IPS-18a (cell line): ENCODE measurements around the gene POC1A.
"Not testable (repeated sequence)": the region's sequence is repeated elsewhere in the genome, so short reads cannot be mapped to it uniquely, and the experiment has no call there.

Experiments used
- H3K27ac ChIP-seq: one replicate; pipeline ENCODE4 v1.5.1; 2013; ENCODE audit warnings: low read length
- H3K27me3 ChIP-seq: one replicate; pipeline ENCODE4 v1.6.1; 2013; ENCODE audit warnings: mild to moderate bottlenecking, low read length; ENCODE audit not compliant: control insufficient read depth, insufficient read depth
- H3K36me3 ChIP-seq: one replicate; pipeline ENCODE4 v1.6.1; 2013; ENCODE audit warnings: low read depth, low read length; ENCODE audit not compliant: control insufficient read depth
- H3K4me1 ChIP-seq: one replicate; pipeline ENCODE4 v1.6.1; 2013; ENCODE audit warnings: low read depth, low read length; ENCODE audit not compliant: control insufficient read depth
- H3K4me3 ChIP-seq: one replicate; pipeline ENCODE4 v1.5.1; 2013; ENCODE audit warnings: low read length
- H3K9ac ChIP-seq: one replicate; pipeline ENCODE4 v1.6.1; 2013; ENCODE audit warnings: mild to moderate bottlenecking, low read length, moderate library complexity
- H3K9me3 ChIP-seq: one replicate; pipeline ENCODE4 v1.6.1; 2013; ENCODE audit warnings: low read depth, low read length; ENCODE audit not compliant: control insufficient read depth

The POC1A gene

DNA sequence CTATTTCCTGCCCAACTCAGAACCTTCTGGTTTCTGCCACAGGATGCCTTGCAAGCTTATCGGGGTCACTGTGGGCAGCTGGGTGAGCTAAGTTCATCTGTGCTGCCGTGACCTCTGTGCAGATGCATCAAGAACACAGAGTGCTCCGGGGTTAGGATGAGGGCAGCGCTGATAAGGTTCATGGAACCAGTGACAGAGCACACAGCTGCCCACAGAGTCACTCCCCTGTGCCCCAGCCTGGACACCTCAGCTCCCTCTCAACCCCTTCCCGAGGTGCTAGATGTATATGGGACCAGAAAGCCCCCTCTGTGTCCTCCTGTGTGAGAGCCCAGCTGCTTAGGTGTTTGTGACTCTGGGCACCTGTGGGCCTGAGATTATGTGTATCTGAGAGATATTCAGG lies 28.0 kb upstream of the POC1A start:
- no peaks in the 10 kb centered on the region for H3K27me3 ChIP-seq
- no peak overlapping the region for H3K4me3 ChIP-seq
- no peaks in the 10 kb centered on the region for H3K9me3 ChIP-seq
- no peaks in the 10 kb centered on the region for H3K4me1 ChIP-seq
- H3K36me3 ChIP-seq, result no peaks in the 10 kb centered on the region
- H3K27ac ChIP-seq, result no peak overlapping the region
- no peak overlapping the region for H3K9ac ChIP-seq

- Histone ChIP-seq H3K4me3 (no peak overlapping the region), H3K4me1 (no peaks in the 10 kb centered on the region), H3K27me3 (no peaks in the 10 kb centered on the region), H3K9me3 (no peaks in the 10 kb centered on the region), H3K9ac (no peak overlapping the region), H3K27ac (no peak overlapping the region), H3K36me3 (no peaks in the 10 kb centered on the region)
These were observed 27.3 kb upstream of the POC1A start for GRCh38 chr3:52181543-52181942.

DNA sequence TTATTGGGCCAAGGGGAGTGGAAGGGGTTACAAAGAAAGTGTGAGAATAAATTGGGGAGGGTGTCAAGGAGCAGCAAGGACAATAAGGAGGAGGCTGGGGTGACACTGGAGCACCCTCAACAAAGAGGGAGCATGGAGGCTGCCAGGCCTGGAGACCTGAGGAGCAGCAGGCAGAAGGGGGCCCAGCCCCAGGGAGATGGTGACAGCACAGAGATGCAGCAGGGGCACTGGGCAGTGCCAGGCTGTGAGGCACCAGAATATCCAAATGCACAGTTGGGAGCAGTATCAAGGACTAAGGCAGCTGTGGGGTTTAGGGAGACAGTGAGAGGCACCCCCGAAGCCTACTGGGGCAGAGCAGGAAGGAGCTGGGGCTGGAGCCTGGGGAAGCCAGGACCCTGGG lies 24.3 kb upstream of the POC1A start:
- no peak overlapping the region for H3K27ac ChIP-seq
- no peaks in the 10 kb centered on the region for H3K27me3 ChIP-seq
- no peak overlapping the region for H3K9ac ChIP-seq
- H3K4me1 ChIP-seq, result no peaks in the 10 kb centered on the region
- H3K4me3 ChIP-seq, result no peak overlapping the region
- no peaks in the 10 kb centered on the region for H3K9me3 ChIP-seq
- no peaks in the 10 kb centered on the region for H3K36me3 ChIP-seq

DNA sequence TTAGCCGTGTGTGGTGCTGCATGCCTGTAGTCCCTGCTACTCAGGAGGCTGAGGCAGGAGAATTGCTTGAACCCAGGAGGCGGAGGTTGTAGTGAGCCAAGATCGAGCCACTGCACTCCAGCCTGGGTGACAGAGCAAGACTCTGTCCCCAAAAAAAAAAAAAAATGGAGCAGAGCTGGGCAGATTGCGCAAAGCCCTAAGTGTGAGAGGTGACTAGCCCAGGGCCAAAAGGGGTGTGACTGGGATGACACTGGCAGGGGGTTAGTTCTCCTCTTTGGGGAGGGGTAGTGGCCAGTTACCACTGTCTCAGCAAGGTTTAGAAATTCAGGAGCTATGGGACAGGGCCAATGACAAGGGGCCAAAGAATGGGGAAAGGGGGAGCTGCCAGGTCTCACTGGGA lies 23.9 kb upstream of the POC1A start:
- H3K9me3 ChIP-seq, H3K4me1 ChIP-seq, H3K27ac ChIP-seq, H3K4me3 ChIP-seq, H3K36me3 ChIP-seq, H3K9ac ChIP-seq, H3K27me3 ChIP-seq: not testable (repeated sequence)

DNA sequence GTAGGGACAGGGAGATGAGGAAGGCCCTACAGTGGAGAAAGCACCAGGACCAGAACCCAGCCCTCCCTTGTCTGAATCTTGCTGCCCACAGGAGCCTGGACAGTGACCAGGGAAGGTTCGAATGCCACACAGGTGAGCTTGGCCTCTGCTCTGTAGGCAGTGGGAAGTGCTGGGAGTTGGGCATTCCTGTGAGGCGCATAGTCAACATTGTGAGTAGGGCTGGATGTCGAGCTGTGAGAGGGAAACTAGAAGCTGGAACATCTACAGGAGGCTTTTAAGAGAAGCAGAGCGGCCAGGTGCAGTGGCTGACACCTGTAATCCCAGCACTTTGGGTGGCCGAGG lies 23.4 kb upstream of the POC1A start:
- Histone ChIP-seq H3K36me3 (no peaks in the 10 kb centered on the region), H3K4me1 (no peaks in the 10 kb centered on the region), H3K9ac (no peak overlapping the region), H3K27ac (no peak overlapping the region), H3K27me3 (no peaks in the 10 kb centered on the region), H3K9me3 (no peaks in the 10 kb centered on the region), H3K4me3 (no peak overlapping the region)

- Histone ChIP-seq H3K36me3 (no peaks in the 10 kb centered on the region), H3K4me3 (no peak overlapping the region), H3K4me1 (no peaks in the 10 kb centered on the region), H3K27ac (no peak overlapping the region), H3K27me3 (no peaks in the 10 kb centered on the region), H3K9ac (no peak overlapping the region), H3K9me3 (no peaks in the 10 kb centered on the region)
These were observed 22.9 kb upstream of the POC1A start for GRCh38 chr3:52176951-52177700.

DNA sequence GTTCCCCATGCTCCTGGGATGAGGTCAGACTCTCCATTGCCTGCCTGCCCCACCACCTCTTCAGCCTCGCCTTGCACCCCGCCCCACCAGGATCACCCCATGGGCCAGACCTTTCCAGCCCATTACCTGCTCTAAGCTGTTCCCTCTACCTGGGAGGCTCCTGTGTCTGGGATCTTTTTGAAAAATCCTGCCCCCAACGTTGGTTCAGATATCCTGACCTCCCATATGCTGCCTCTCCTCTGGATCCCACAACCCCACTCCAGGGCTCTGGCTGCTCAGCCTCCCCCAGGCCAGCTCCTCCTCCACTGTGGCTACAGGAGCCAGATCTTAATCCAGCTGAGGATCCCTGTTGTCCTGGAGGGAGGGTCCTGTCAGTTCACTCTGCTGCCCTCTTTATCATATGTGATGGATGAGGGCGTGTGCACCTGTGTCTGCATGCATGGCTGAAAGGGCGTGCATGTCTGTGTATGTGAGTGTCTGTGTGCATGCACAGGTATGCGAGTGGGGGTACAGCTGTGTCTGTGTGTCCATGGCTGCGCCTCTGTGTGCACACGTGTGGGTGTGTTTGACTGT lies 22.0 kb upstream of the POC1A start:
- no peak overlapping the region for H3K9ac ChIP-seq
- no peaks in the 10 kb centered on the region for H3K4me1 ChIP-seq

DNA sequence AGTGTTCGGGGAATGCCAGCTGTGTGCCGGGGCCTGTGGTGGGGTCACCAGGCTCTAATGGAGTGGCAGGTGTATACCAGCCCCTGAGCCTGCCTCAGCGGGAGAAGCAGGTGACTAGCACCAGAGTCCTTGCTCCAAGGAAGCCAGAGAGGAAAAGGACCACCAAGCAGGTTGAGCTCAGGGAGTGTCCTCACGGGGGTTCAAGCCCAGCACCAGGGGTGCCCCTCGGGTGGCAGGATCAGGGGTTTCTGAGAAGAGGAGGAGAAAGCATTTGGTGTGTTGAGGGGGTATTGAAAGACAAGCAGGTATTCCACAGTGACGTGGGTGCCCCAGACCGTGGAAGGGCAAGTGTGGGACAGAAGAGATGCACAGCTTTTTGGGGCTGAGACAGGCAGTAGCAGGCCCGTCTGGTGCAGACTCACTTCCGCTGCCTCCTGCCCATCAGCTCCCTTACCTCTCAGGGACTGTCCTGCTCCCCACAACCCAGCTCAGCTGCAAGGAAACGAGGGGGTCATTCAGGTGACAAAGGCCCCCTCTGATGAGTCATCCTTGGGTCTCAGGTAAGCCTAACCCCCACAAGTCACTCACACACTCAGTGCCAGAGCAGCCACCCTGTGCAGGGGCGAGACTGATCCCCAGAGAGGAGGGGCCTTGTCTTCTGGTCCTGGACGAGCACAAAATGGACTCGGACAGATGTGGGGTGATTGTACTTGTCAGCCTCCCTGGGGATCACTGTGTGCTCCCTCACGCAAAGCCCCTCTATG lies 21.4 kb upstream of the POC1A start:
- Histone ChIP-seq H3K4me3 (no peak overlapping the region), H3K27ac (no peak overlapping the region), H3K4me1 (no peaks in the 10 kb centered on the region)

More for the DNA sequence above, 22.0 kb upstream of the POC1A start:
- Histone ChIP-seq H3K27ac (no peak overlapping the region), H3K27me3 (no peaks in the 10 kb centered on the region), H3K9me3 (no peaks in the 10 kb centered on the region), H3K36me3 (no peaks in the 10 kb centered on the region), H3K4me3 (no peak overlapping the region)

GRCh38 chr3:52174896-52175295 lies 20.7 kb upstream of the POC1A start:
- Histone ChIP-seq H3K27ac (no peak overlapping the region), H3K9me3 (no peaks in the 10 kb centered on the region), H3K4me1 (no peaks in the 10 kb centered on the region), H3K27me3 (no peaks in the 10 kb centered on the region), H3K36me3 (no peaks in the 10 kb centered on the region), H3K9ac (no peak overlapping the region), H3K4me3 (no peak overlapping the region)

More for the DNA sequence above, 21.4 kb upstream of the POC1A start:
- Histone ChIP-seq H3K9me3 (no peaks in the 10 kb centered on the region), H3K36me3 (no peaks in the 10 kb centered on the region), H3K27me3 (no peaks in the 10 kb centered on the region), H3K9ac (no peak overlapping the region)

- H3K4me1 ChIP-seq, result no peaks in the 10 kb centered on the region
- H3K4me3 ChIP-seq, result no peak overlapping the region
- no peaks in the 10 kb centered on the region for H3K9me3 ChIP-seq
- H3K27me3 ChIP-seq, result no peaks in the 10 kb centered on the region
- H3K36me3 ChIP-seq, result no peaks in the 10 kb centered on the region
- no peak overlapping the region for H3K9ac ChIP-seq
- no peak overlapping the region for H3K27ac ChIP-seq
These were observed 18.9 kb upstream of the POC1A start for GRCh38 chr3:52173101-52173500.

- Histone ChIP-seq H3K27me3 (no peaks in the 10 kb centered on the region), H3K36me3 (no peaks in the 10 kb centered on the region), H3K4me1 (peaks cover 3% of the 10 kb centered on the region), H3K9me3 (no peaks in the 10 kb centered on the region), H3K27ac (no peak overlapping the region), H3K9ac (no peak overlapping the region), H3K4me3 (no peak overlapping the region)
These were observed 18.1 kb upstream of the POC1A start for GRCh38 chr3:52172262-52172757.
